IMR-90 (cell line): Measurements from ENCODE around the gene SLC6A3.

Source experiments
- TF ChIP-seq, protein P1 (sequence below): conservative IDR thresholded peaks from 2 replicates; pipeline ENCODE4 v1.5.1; 2012; ENCODE audit warnings: mild to moderate bottlenecking, low read depth, low read length, improper control_type of control experiment
- TF ChIP-seq, protein P2 (sequence below): fragments of 150-350 bp; IDR thresholded peaks from 2 replicates; pipeline ENCODE4 v1.6.1; 2016; ENCODE audit warnings: low read depth, mild to moderate bottlenecking, low read length, moderate library complexity, borderline replicate concordance

DNA sequence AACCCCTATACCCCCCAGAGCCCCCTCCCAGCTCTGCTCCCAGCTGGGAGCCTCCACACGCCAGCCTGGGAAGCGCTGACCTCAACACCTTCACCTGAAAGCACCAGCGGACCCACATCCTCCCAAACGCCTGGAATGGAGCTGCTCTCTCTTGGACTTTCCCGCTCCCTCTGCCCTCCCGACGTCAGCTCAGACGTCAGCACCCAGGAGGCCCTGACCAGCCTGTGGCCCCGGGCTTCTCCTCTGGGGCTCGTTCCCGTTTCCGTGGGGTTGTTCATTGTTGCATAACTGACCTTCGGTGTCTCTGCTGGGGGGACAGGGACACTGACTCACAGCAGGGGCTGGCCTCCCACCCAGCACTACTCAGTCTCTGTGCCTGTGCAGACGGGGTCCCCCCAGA, 35.0 kb upstream of the SLC6A3 start:
- TF ChIP-seq, protein P1, sequence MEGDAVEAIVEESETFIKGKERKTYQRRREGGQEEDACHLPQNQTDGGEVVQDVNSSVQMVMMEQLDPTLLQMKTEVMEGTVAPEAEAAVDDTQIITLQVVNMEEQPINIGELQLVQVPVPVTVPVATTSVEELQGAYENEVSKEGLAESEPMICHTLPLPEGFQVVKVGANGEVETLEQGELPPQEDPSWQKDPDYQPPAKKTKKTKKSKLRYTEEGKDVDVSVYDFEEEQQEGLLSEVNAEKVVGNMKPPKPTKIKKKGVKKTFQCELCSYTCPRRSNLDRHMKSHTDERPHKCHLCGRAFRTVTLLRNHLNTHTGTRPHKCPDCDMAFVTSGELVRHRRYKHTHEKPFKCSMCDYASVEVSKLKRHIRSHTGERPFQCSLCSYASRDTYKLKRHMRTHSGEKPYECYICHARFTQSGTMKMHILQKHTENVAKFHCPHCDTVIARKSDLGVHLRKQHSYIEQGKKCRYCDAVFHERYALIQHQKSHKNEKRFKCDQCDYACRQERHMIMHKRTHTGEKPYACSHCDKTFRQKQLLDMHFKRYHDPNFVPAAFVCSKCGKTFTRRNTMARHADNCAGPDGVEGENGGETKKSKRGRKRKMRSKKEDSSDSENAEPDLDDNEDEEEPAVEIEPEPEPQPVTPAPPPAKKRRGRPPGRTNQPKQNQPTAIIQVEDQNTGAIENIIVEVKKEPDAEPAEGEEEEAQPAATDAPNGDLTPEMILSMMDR, result no peak
- TF ChIP-seq, protein P2, sequence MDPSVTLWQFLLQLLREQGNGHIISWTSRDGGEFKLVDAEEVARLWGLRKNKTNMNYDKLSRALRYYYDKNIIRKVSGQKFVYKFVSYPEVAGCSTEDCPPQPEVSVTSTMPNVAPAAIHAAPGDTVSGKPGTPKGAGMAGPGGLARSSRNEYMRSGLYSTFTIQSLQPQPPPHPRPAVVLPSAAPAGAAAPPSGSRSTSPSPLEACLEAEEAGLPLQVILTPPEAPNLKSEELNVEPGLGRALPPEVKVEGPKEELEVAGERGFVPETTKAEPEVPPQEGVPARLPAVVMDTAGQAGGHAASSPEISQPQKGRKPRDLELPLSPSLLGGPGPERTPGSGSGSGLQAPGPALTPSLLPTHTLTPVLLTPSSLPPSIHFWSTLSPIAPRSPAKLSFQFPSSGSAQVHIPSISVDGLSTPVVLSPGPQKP, result no peak
